MM.1S (cell line): ENCODE data around the gene LOC128125822.

ENCODE experiments used
- DNase-seq: peaks from one replicate; pipeline ENCODE4 v3.0.0-alpha.2; 2015
- H2AFZ ChIP-seq: fragments of 300-600 bp; sonication (generic); 2 replicates; pipeline ENCODE4 v1.6.0; 2016; ENCODE audit warnings: antibody characterized with exemption, low read length
- H3F3A ChIP-seq: fragments of 300-600 bp; sonication (generic); 2 replicates; pipeline ENCODE4 v1.6.1; 2016; ENCODE audit warnings: mild to moderate bottlenecking, antibody characterized with exemption, low read length, moderate library complexity, mixed read lengths; ENCODE audit not compliant: insufficient read depth
- H3K27ac ChIP-seq: fragments of 300-600 bp; sonication (generic); 2 replicates; pipeline ENCODE4 v1.5.1; 2016; ENCODE audit warnings: mild to moderate bottlenecking, low read length
- H3K27me3 ChIP-seq: fragments of 300-600 bp; sonication (generic); replicated peaks from 2 replicates; pipeline ENCODE4 v1.6.0; 2016; ENCODE audit warnings: low read length; ENCODE audit not compliant: insufficient read depth
- H3K36me3 ChIP-seq: fragments of 300-600 bp; sonication (generic); replicated peaks from 2 replicates; pipeline ENCODE4 v1.6.1; 2016; ENCODE audit warnings: mild to moderate bottlenecking, low read length, mixed read lengths; ENCODE audit not compliant: insufficient read depth
- H3K4me1 ChIP-seq: fragments of 300-600 bp; sonication (generic); 2 replicates; pipeline ENCODE4 v1.6.1; 2016; ENCODE audit warnings: low read length, mixed read lengths
- H3K4me2 ChIP-seq: fragments of 300-600 bp; sonication (generic); 2 replicates; pipeline ENCODE4 v1.6.0; 2016; ENCODE audit warnings: low read depth, low read length
- H3K4me3 ChIP-seq: fragments of 300-600 bp; sonication (generic); 2 replicates; pipeline ENCODE4 v1.5.1; 2016; ENCODE audit warnings: low read length, mixed read lengths
- H3K79me2 ChIP-seq: fragments of 300-600 bp; sonication (generic); 2 replicates; pipeline ENCODE4 v1.6.1; 2016; ENCODE audit warnings: mixed run types, low read length, mixed read lengths
- H3K9ac ChIP-seq: fragments of 300-600 bp; sonication (generic); 2 replicates; pipeline ENCODE4 v1.6.1; 2016; ENCODE audit warnings: low read length, mixed read lengths
- H3K9me2 ChIP-seq: fragments of 300-600 bp; sonication (generic); replicated peaks from 2 replicates; pipeline ENCODE4 v1.6.1; 2016; ENCODE audit warnings: mild to moderate bottlenecking, low read length, mixed read lengths; ENCODE audit not compliant: insufficient read depth
- H3K9me3 ChIP-seq: fragments of 300-600 bp; sonication (generic); replicated peaks from 2 replicates; pipeline ENCODE4 v1.6.1; 2016; ENCODE audit warnings: mild to moderate bottlenecking, low read length, mixed read lengths; ENCODE audit not compliant: insufficient read depth
- H4K20me1 ChIP-seq: fragments of 300-600 bp; sonication (generic); 2 replicates; pipeline ENCODE4 v1.6.1; 2016; ENCODE audit warnings: mild to moderate bottlenecking, low read length, moderate library complexity, mixed read lengths; ENCODE audit not compliant: insufficient read depth
- CTCF ChIP-seq: fragments of 300-600 bp; sonication (generic); IDR thresholded peaks from 2 replicates; pipeline ENCODE4 v1.5.1; 2016; ENCODE audit warnings: antibody characterized with exemption, low read length, mixed read lengths
- EZH2 ChIP-seq: fragments of 300-600 bp; sonication (generic); optimal IDR thresholded peaks from 2 replicates; pipeline ENCODE3; 2017; ENCODE audit warnings: low read depth, mild to moderate bottlenecking, antibody characterized with exemption, low read length, mixed read lengths
- EZH2phosphoT487 ChIP-seq: fragments of 300-600 bp; sonication (generic); IDR thresholded peaks from 2 replicates; pipeline ENCODE4 v1.6.1; 2018; ENCODE audit warnings: antibody characterized with exemption, low read length

The LOC128125822 gene

GRCh38 chr6:63530991-63531390, 41.3 kb upstream of the LOC128125822 start:
- no peaks in the 10 kb centered on the region for H4K20me1 ChIP-seq
- no peaks in the 10 kb centered on the region for H3K4me1 ChIP-seq
- no peaks in the 10 kb centered on the region for H3K9me2 ChIP-seq
- TF ChIP-seq EZH2phosphoT487 (no peak), EZH2 (no peak), CTCF (no peak)
- no peaks in the 10 kb centered on the region for H3K27me3 ChIP-seq
- no peaks in the 10 kb centered on the region for H3K9me3 ChIP-seq
- no peaks in the 10 kb centered on the region for H3K79me2 ChIP-seq
- H3K9ac ChIP-seq, result no peak overlapping the region
- H2AFZ ChIP-seq, result no peak overlapping the region
- no peak overlapping the region for H3K4me2 ChIP-seq
- no peak for DNase-seq
- H3F3A ChIP-seq, result no peaks in the 10 kb centered on the region
- no peaks in the 10 kb centered on the region for H3K36me3 ChIP-seq
- H3K4me3 ChIP-seq, result no peak overlapping the region
- no peak overlapping the region for H3K27ac ChIP-seq

- Histone ChIP-seq H3K27me3 (no peaks in the 10 kb centered on the region), H3K36me3 (no peaks in the 10 kb centered on the region), H4K20me1 (no peaks in the 10 kb centered on the region), H3K27ac (no peak overlapping the region), H2AFZ (no peak overlapping the region), H3K79me2 (no peaks in the 10 kb centered on the region), H3K9me2 (no peaks in the 10 kb centered on the region), H3K9ac (no peak overlapping the region), H3F3A (no peaks in the 10 kb centered on the region), H3K9me3 (no peaks in the 10 kb centered on the region), H3K4me2 (no peak overlapping the region), H3K4me3 (no peak overlapping the region), H3K4me1 (no peaks in the 10 kb centered on the region)
- DNase-seq, result no peak
- TF ChIP-seq EZH2 (no peak), CTCF (no peak), EZH2phosphoT487 (no peak)
Observed at GRCh38 chr6:63533026-63533425, 39.3 kb upstream of the LOC128125822 start.

GRCh38 chr6:63533952-63534351, 38.3 kb upstream of the LOC128125822 start:
- Histone ChIP-seq H3K79me2 (no peaks in the 10 kb centered on the region), H3K27ac (no peak overlapping the region), H3K27me3 (no peaks in the 10 kb centered on the region), H3K9me2 (no peaks in the 10 kb centered on the region), H3K4me3 (no peak overlapping the region), H3F3A (no peaks in the 10 kb centered on the region), H3K9ac (no peak overlapping the region), H3K36me3 (no peaks in the 10 kb centered on the region), H3K9me3 (no peaks in the 10 kb centered on the region), H4K20me1 (no peaks in the 10 kb centered on the region), H3K4me1 (no peaks in the 10 kb centered on the region), H2AFZ (no peak overlapping the region), H3K4me2 (no peak overlapping the region)
- DNase-seq, result no peak
- no peak for TF ChIP-seq EZH2
- no peak for TF ChIP-seq EZH2phosphoT487
- TF ChIP-seq CTCF, result no peak
